Measurements from ENCODE around the gene SCGB3A1.

SCGB3A1 gene

GRCh38 chr5:180618829-180619562 is 27.7 kb upstream of the SCGB3A1 start:
- Mint-ChIP-seq H3K27me3 (no peaks in the 10 kb centered on the region), H3K27ac (no peak overlapping the region)
- DNase-seq, result peak; percentile 56

GRCh38 chr5:180618487-180618828 is 27.2 kb upstream of the SCGB3A1 start:
- H3K36me3 Mint-ChIP-seq (ENCODE audit: low read depth), result no peaks in the 10 kb centered on the region
- no peak overlapping the region for H3K4me3 Mint-ChIP-seq
- peaks cover 3% of the 10 kb centered on the region for H3K4me1 Mint-ChIP-seq
- no peak overlapping the region for H3K27ac Mint-ChIP-seq
- ATAC-seq, result no peak
- no peaks in the 10 kb centered on the region for H3K9me3 Mint-ChIP-seq
- H3K27me3 Mint-ChIP-seq, result no peaks in the 10 kb centered on the region
- no peak for DNase-seq

More at GRCh38 chr5:180618829-180619562, 27.7 kb upstream of the SCGB3A1 start:
- H3K9me3 Mint-ChIP-seq, result no peaks in the 10 kb centered on the region
- no peaks in the 10 kb centered on the region for H3K36me3 Mint-ChIP-seq (ENCODE audit: low read depth)
- H3K4me1 Mint-ChIP-seq, result peaks cover 7% of the 10 kb centered on the region
- peak; percentile 63 for ATAC-seq
- no peak overlapping the region for H3K4me3 Mint-ChIP-seq

- Mint-ChIP-seq H3K4me1 (no peaks in the 10 kb centered on the region), H3K4me3 (no peak overlapping the region), H3K27ac (no peak overlapping the region), H3K27me3 (no peaks in the 10 kb centered on the region), H3K9me3 (no peaks in the 10 kb centered on the region), H3K36me3 (ENCODE audit: low read depth) (no peaks in the 10 kb centered on the region)
- DNase-seq, result no peak
- no peak for ATAC-seq
Measured at GRCh38 chr5:180613814-180614188, 22.5 kb upstream of the SCGB3A1 start.

GRCh38 chr5:180613188-180613813 is 22.0 kb upstream of the SCGB3A1 start:
- Mint-ChIP-seq H3K9me3 (no peaks in the 10 kb centered on the region), H3K4me1 (no peaks in the 10 kb centered on the region), H3K27ac (no peak overlapping the region), H3K27me3 (no peaks in the 10 kb centered on the region), H3K36me3 (ENCODE audit: low read depth) (no peaks in the 10 kb centered on the region), H3K4me3 (no peak overlapping the region)
- DNase-seq (no peak), ATAC-seq (no peak)

GRCh38 chr5:180612683-180613082 is 21.4 kb upstream of the SCGB3A1 start:
- no peaks in the 10 kb centered on the region for H3K9me3 Mint-ChIP-seq
- no peak overlapping the region for H3K4me3 Mint-ChIP-seq
- H3K27me3 Mint-ChIP-seq, result no peaks in the 10 kb centered on the region
- no peaks in the 10 kb centered on the region for H3K36me3 Mint-ChIP-seq (ENCODE audit: low read depth)
- ATAC-seq (no peak), DNase-seq (no peak)
- H3K4me1 Mint-ChIP-seq, result no peaks in the 10 kb centered on the region
- H3K27ac Mint-ChIP-seq, result no peak overlapping the region

GRCh38 chr5:180611140-180611850 is 20.0 kb upstream of the SCGB3A1 start:
- H3K4me1 Mint-ChIP-seq, result peaks cover under 1% of the 10 kb centered on the region
- no peaks in the 10 kb centered on the region for H3K27me3 Mint-ChIP-seq
- no peak for DNase-seq
- no peak overlapping the region for H3K4me3 Mint-ChIP-seq
- H3K27ac Mint-ChIP-seq, result no peak overlapping the region
- no peaks in the 10 kb centered on the region for H3K36me3 Mint-ChIP-seq (ENCODE audit: low read depth)
- H3K9me3 Mint-ChIP-seq, result no peaks in the 10 kb centered on the region
- no peak for ATAC-seq

GRCh38 chr5:180609817-180610550 is 18.7 kb upstream of the SCGB3A1 start:
- H3K36me3 Mint-ChIP-seq (ENCODE audit: low read depth), result no peaks in the 10 kb centered on the region
- H3K9me3 Mint-ChIP-seq, result no peaks in the 10 kb centered on the region
- ATAC-seq (no peak), DNase-seq (no peak)
- no peak overlapping the region for H3K27ac Mint-ChIP-seq
- no peaks in the 10 kb centered on the region for H3K27me3 Mint-ChIP-seq
- no peak overlapping the region for H3K4me3 Mint-ChIP-seq
- peaks cover 3% of the 10 kb centered on the region for H3K4me1 Mint-ChIP-seq

- Mint-ChIP-seq H3K27me3 (no peaks in the 10 kb centered on the region), H3K4me1 (peaks cover 3% of the 10 kb centered on the region), H3K9me3 (no peaks in the 10 kb centered on the region), H3K4me3 (no peak overlapping the region), H3K27ac (no peak overlapping the region), H3K36me3 (ENCODE audit: low read depth) (no peaks in the 10 kb centered on the region)
- no peak for ATAC-seq
- DNase-seq, result no peak
Measured at GRCh38 chr5:180609386-180609785, 18.1 kb upstream of the SCGB3A1 start.

- ATAC-seq (no peak), DNase-seq (no peak)
- H3K9me3 Mint-ChIP-seq, result no peaks in the 10 kb centered on the region
- H3K27ac Mint-ChIP-seq, result no peak overlapping the region
- no peaks in the 10 kb centered on the region for H3K27me3 Mint-ChIP-seq
- no peak overlapping the region for H3K4me3 Mint-ChIP-seq
- no peaks in the 10 kb centered on the region for H3K36me3 Mint-ChIP-seq (ENCODE audit: low read depth)
- H3K4me1 Mint-ChIP-seq, result peaks cover 3% of the 10 kb centered on the region
Measured at GRCh38 chr5:180608572-180609310, 17.4 kb upstream of the SCGB3A1 start.

GRCh38 chr5:180607861-180608571 is 16.7 kb upstream of the SCGB3A1 start:
- Mint-ChIP-seq H3K4me1 (peaks cover 3% of the 10 kb centered on the region), H3K36me3 (ENCODE audit: low read depth) (no peaks in the 10 kb centered on the region), H3K27me3 (no peaks in the 10 kb centered on the region), H3K9me3 (no peaks in the 10 kb centered on the region), H3K4me3 (no peak overlapping the region), H3K27ac (no peak overlapping the region)
- no peak for DNase-seq
- no peak for ATAC-seq

- Mint-ChIP-seq H3K4me1 (peaks cover 3% of the 10 kb centered on the region), H3K27ac (no peak overlapping the region), H3K4me3 (no peak overlapping the region), H3K27me3 (no peaks in the 10 kb centered on the region), H3K9me3 (no peaks in the 10 kb centered on the region), H3K36me3 (ENCODE audit: low read depth) (no peaks in the 10 kb centered on the region)
- DNase-seq, result no peak
- ATAC-seq, result no peak
Measured at GRCh38 chr5:180606215-180606785, 15.0 kb upstream of the SCGB3A1 start.

- Mint-ChIP-seq H3K27ac (no peak overlapping the region), H3K36me3 (ENCODE audit: low read depth) (no peaks in the 10 kb centered on the region), H3K9me3 (no peaks in the 10 kb centered on the region), H3K4me1 (peaks cover 3% of the 10 kb centered on the region), H3K27me3 (no peaks in the 10 kb centered on the region), H3K4me3 (no peak overlapping the region)
- DNase-seq (peak; percentile 69), ATAC-seq (no peak)
Measured at GRCh38 chr5:180605554-180606214, 14.4 kb upstream of the SCGB3A1 start.

GRCh38 chr5:180604271-180604670 is 13.0 kb upstream of the SCGB3A1 start:
- Mint-ChIP-seq H3K27ac (no peak overlapping the region), H3K9me3 (no peaks in the 10 kb centered on the region), H3K4me1 (peaks cover 3% of the 10 kb centered on the region), H3K4me3 (no peak overlapping the region), H3K27me3 (no peaks in the 10 kb centered on the region), H3K36me3 (ENCODE audit: low read depth) (no peaks in the 10 kb centered on the region)
- DNase-seq, result no peak
- no peak for ATAC-seq
